ENCODE data around the gene AFMID.
"Not testable (repeated sequence)": the region's sequence is repeated elsewhere in the genome, so short reads cannot be mapped to it uniquely, and the experiment has no call there.

AFMID gene, protein sequence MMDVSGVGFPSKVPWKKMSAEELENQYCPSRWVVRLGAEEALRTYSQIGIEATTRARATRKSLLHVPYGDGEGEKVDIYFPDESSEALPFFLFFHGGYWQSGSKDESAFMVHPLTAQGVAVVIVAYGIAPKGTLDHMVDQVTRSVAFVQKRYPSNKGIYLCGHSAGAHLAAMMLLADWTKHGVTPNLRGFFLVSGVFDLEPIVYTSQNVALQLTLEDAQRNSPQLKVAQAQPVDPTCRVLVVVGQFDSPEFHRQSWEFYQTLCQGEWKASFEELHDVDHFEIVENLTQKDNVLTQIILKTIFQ

DNA sequence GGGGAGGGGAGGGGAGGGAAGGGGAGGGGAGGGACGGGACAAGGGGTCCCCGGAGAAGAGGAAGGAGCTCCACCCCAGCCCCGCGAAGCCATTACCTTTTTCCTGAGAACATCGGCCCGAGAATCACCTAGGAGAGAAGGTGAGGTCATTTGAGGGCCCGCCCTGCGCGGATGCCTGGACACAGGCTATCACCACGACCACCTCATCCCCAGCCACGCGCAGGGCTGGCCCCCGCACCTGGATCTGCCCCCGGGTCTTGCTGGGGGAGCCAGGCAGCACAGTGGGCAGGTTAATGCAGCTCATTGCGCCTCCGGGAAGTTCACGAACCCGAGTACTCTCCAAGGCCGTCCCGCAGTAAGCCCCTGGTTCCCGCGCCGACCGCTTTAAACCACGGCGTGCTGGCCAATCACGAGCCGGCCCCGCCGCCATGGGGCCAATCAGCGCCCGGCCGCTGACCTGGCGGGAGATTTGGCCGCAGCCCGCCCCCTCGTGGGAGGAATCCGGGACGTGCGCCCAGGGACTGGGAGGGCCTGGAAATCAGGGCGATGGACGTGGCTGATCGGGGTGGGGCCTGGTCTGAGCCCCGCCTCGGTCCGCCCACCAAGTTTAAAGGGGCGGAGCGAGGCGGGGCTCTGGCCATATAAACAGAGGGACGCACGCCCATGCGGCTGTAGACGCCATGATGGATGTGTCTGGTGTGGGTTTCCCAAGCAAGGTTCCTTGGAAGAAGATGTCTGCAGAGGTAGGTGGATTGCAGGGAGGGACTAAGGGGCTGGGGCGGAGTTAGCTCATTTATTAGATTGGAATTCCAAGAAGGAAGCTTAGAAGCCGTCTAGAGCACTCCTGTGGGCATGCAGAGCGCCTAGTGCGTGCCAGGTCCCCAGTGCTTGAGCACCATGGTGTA, at the start of gene AFMID, which contains the start of gene TK1:
TSS of gene AFMID (plus strand) at position 671 of the 904 bp plus-strand sequence. CDS start at position 680, 9 bp downstream.
TSS of gene TK1 (minus strand) at position 361 of the 904 bp plus-strand sequence. CDS start at position 303, 58 bp downstream.
- peak; percentile 99 for DNase-seq

DNA sequence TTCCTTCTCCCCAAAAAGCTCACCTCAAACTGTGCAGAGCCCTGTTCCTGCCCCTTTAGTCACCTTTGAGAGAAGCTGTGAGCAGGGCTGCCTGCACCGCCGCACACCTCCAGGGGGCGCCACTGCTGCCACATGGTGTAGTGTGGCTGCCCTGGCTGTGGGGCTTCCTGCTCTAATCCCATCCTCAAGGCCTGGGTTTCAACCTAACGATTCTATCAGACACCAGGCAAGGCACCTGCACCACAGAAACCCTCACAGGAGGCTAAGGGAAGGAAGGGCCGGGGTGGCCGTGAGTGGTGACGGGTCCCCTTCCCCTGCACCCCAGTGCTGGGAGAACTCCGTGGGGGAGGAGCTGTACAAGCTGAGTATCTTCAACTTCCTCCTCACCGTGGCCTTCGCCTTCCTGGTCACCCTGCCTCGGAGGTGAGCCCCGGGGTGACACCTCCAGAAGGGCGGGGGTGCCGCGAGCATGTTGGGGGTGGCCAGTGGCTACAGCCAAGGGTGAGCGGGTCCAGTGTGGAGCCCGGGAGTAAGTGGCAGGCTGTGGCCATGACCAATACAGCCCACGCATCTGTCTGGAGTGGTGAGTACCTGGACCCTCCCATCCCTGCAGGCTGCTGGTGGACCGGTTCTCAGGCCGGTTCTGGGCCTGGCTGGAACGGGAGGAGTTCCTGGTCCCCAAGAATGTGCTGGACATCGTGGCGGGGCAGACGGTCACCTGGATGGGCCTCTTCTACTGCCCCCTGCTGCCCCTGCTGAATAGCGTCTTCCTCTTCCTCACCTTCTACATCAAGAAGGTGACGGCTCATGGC, 49.6 kb upstream of the AFMID start:
- peak; percentile 42 for DNase-seq

DNA sequence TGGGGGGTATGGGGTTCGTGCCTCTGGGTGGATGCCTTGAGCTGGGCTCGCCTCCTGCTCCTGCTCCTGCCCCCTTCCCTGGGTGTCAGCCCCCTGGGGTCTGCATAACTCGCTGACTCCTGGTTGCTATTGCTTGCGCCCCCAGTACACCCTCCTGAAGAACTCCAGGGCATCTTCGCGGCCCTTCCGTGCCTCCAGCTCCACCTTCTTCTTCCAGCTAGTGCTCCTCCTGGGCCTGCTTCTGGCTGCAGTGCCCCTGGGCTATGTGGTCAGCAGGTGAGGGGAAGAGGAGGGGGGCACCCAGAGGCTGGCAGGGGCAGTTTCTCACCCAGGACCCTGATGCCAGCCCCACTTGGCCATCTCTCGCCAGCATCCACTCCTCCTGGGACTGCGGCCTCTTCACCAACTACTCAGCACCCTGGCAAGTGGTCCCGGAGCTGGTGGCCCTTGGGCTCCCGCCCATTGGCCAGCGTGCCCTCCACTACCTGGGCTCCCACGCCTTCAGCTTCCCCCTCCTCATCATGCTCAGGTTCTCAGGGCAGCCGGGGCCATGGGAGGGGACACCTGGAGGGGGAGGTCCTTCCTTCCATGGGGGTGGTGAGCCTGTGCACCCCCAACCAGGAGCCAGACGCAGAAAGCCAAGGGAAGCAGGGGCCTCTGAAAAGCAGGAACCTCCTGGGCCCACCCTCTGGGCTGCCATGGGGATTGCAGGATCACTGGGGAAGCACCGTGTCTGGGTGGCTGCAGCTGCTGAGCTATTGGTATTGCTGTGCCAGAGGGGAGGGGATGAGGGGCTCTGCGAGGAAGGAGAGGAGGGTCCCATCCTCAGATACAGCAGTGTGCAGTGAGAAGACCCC, 48.7 kb upstream of the AFMID start:
- DNase-seq = no peak

DNA sequence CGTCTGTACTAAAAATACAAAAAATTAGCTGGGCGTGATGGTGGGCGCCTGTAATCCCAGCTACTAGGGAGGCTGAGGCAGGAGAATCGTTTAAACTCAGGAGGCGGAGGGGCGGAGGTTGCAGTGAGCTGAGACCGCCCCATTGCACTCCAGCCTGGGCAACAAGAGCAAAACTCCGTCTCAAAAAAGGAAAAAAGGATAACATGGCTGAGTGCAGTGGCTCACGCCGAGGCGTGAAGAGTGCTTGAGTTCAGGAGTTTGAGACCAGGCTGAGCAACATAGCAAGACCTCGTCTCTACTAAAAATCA, 47.3 kb upstream of the AFMID start:
- not testable (repeated sequence) for DNase-seq

DNA sequence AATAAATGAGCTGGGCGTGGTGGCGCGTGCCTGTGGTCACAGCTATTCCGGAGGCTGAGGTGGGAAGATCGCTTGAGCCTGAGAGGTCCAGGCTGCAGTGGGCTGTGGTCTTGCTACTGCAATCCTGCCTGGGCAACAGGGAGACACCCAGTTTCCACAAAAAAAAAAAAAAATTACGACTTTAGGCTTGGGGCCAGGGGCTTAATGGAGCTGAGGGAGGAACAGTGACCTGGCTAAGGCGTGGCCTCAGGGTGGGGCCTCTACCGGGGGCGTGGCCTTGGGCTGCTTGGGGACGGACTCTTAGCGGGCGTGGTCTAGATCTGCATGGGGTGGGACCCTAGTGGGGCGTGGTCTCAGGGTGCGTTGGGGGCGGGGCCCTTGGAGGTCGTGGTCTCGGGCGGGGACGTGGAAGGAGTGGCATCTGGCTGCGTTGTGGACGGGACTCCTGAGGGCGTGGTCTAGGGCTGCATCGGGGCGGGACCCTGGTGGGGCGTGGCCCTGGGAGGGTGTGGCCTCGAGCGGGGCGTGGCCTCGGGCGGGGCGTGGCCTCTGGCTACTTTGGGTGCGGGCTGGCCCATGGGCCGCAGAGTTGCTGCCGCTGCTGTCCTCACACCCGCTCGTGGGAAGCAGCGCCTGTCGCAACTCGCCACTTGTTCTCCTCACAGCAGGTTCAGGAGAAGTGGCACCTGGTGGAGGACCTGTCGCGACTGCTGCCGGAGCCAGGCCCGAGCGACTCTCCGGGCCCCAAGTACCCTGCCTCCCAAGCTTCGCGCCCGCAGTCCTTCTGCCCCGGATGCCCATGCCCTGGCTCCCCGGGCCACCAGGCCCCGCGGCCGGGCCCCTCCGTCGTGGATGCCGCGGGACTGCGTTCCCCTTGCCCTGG, 46.8 kb upstream of the AFMID start:
- peak; percentile 99 for DNase-seq

DNA sequence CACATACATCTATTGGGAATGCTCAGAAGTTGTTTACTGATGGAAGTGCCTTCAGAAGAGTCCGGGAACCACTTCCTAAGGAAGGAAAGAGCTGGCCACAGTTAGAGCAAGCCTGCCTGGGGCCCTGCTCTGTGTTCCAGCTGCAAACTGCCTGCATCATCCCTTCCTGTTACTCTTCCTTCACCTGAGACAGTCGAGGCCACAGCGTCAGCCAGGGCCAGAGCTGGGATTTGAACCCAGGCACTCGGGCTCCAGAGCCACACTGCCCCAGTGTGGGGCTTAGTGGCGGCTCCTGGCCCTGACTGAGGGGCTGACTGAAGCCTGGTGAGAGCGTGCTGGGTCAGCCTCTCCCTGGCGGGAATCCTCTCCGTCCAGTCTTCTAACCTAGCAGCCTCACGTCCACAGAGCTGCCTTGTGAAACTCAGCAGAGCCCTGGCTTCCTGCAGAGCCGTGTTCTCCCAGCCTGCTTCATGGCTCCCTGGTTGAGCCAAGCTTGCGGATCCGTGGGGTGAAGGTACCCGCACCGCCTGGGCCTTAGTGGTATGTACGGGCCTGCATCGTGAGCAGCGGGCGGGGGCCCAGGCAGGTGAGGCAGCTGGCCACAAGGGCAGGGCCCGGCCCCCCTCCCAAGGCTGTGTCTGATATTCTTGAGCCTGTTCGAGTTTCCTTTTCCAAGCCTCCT, 45.6 kb upstream of the AFMID start:
- no peak for DNase-seq

DNA sequence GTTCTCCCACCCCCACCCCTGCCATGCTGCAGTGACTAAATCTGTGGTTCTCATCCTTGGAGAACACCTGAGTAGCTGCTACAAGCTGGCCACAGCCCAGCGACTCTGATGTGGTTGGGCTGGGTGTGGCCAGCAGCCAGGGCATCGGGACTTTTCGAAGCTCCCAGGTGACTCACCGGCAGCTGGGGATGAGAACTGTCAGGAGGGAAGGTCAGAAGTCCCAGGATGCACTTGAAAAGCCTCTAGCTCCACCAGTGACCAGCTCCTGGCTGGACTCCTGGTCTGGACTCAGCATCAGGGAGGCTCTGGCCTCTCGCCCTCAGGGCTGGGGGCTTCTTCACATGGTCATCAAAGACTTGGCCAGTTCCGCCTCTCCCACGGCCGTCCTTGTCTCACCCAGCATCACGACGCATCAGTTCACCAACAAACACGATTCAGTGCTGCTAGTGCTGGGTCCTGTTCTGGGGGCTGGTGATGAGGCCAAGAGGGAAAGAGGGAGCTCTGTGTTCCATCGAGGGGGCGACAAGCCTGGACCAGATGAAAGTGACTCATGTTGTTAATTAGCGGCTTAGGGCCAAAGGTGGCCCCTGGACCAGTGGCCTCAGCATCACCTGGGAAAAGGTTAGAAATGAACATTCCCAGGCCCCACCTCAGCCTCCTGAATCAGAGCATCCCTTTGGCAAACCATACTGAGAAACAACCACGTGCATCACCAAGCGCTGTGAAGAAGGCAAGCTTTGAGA, 44.9 kb upstream of the AFMID start:
- DNase-seq = no peak

DNA sequence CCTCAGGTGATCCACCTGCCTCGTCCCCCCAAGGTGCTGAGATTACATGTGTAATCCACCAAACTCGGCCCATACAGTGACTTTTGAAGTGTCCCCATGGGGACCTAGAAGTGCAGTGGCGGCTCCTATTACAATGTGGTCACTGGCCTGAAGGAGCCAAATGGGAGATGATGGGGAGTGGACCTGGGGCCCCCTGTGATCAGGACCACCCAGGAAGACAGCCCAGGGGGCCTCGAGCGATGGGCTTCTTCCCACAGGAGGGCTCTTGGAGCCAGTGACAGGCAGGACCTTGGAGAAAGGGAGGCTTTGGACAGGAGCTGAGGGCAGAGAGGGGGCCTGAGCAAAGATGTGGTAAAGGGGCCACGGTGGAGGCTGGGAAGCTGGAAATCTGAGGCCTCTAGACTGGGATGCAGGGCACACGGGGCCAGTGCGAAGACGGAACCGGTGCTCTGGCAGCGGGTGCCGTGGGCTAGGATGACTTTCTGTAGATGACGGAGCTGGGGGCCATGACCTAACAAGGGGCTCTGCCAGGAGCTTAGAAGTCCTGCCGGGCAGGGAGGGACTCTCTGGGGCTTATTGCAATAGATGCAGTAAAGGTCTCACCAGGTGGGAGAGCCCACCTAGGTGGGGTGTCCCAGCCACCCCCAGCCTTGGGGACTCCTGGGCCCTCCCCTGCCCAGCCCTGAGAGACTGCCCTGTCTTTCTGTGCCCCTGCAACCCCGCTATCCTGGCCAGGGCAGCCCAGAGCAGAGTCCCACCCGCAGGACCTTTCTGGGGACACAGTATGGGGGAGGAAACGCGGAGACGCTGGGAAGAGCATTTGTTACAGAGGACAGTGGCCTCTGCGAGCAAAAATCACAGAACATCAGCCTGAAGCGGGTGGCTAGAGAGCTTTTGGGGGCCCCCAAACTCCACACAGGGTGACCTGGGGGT, 43.7 kb upstream of the AFMID start:
- no peak for DNase-seq

DNA sequence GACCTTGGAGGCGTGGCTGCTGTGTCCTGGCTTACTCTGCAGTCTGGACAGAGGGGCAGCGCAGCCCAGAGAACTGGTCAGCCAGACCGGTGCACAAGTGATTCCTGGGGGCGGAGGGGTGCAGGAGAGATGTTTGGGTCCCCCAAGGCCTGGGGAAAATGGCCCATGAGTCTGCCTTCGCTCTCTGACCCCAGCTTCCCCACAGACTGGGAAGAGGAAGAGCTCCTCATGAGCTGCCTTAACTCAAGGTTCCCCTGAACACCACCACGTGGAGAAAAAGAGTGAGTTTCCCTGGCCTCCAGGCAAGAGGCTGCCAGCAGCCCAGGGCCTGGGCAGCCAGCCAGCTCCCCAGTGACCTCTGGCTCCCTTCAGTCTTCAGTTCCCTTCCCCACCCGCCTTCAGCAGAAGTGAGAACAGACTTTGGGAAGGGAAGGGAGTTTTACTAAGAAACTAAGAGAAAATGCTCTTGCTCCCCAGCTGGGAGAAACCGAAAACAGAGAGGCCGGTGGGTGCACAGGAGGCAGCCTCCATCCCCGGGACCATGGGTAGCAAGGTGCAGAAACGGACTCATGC, 42.9 kb upstream of the AFMID start:
- peak; percentile 85 for DNase-seq

DNA sequence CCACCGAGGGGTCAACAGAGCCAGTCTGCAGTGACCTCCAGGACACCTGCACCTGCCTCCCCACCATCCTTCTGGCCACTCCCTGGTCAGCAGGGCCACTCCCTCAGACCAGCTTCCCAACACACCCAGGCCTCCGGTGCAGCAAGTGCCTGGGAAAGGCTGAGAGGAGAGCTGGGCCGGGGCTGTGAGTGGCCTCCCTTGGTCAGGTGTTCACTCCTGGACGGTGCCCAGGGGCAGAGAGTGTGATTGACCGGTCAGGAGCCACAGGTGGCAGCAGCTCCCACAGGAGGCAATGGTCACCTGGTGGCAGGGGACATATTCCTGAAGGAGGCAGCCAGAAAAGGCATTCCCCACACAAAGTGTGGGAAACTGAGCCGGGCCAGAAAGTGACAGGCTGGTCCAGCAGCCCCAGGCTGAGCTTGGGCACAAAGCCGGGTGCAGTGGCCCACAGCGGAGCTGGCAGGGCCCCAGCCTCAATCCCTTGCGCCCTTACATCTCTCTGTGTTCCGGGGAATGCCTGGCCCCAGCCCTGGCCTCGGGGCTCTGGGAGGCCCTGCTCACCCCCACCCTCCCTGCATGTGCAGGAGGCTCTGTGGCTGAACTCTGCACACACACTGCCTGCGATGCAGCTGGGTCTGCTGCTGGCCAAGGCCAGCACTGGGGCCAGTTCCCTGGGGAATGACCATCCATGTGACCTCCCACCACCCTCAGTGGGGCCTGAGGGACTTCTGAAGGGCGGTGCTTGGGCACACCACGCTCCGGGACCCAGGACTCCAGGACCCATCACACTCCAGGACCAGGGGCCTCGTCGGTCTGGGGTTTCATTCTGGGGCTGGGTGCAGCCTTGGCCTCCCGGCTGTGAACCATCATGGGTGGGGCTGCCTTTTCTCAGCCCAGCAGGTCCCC, 42.2 kb upstream of the AFMID start:
- no peak for DNase-seq

DNA sequence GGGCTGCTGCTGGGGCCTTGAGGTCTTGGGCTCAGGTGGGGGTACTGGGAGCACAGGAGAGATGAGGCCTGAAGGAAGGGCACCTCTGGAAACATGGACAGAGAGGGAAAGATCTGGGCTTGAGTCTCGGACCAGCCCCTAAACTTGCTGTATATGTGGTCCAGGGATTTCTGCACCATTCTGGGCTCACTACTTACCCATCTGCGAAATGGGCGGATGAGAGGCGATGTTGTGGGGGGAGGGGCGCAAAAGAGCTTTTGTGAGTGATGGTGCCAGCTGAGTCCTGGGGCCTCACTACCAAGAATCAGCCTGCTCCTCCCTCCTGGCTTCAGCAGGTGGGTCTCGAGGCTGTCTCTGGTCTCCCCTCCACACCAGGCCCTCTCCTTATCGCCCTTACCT, 40.7 kb upstream of the AFMID start:
- DNase-seq = no peak

DNA sequence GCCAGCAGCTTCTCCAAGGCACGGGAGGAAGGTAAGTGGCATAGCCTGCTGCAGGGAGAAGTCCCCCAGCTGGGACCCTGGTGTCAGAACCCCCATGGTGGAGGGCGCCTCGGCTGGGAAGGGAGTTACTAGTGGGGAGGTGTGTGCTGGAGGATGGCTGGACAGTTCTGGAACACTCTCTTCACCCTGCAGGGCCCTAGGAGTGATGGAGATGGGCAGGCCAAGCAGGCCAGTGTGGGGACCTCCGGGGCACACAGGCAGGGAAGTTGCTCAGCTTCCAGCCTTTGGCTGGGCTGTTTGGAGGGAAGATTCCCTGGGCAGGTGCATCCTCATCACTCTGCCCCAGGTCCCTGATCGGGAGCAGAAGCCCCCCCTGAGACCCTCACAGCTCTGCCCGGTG, 40.3 kb upstream of the AFMID start:
- no peak for DNase-seq

DNA sequence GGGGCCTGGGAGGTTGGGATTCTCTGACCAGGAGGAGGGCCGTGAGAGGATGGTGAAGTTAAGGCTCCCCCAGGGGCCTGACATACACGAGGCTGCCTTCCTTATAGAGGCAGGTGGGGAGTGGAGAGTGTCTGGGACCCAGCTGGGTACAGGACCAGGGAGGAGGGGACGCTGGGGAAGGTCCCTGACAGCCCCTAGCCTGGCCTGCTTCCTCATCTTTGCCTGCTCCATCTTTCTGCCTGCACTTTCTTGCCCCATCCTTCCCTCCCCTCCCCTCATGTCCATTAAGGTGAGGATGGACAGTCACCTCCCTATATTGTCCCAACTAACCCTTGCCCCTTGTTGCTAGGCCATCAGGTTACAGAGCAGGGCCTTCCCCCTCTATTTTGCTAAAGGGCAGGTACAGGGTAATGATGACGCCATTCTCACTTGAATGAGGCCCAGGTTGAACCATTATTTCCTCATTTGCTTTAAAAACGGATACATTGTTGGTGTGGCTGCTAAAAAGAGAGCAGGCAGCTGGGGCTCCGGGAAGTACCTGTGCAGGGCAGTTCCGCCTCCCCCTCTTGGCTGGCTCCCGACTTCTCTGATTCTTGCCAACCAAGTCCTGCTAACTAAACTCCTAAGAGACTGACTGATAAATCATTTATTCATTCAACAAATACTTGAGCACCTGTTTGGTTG, 39.7 kb upstream of the AFMID start:
- no peak for DNase-seq

DNA sequence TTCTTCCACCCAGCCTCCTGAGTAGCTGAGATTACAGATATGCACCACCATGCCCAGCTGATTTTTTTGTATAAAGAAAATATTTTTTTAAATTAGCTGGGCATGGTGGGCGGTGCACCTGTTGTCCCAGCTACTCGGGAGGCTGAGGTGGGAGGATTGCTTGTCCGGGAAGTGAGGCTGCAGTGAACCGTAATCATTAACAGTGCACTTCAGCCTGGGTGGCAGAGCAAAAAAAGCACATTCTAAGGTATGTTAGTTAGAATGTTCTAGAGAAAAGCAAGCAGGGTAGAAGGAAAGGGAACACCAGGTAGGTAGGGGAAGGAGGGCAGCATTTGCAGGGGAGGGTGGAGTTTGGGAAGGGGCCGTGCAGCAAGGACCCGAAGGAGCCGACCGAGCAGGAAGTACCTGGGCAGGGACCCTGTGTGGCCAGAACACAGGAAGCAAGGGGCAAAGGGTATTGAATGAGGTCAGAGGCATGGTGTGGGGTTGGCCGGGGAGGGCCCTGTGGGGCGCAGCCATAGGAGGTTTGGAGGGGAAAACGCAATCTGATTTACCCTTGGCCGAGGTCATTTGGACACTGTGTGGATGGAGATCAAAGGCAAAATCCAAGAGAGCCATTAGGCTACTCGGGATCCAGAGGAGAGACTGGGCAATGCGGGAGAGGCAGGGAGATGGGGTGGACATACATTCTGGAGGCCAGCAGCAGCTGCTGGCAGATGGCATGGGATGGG, 38.7 kb upstream of the AFMID start:
- DNase-seq = no peak

DNA sequence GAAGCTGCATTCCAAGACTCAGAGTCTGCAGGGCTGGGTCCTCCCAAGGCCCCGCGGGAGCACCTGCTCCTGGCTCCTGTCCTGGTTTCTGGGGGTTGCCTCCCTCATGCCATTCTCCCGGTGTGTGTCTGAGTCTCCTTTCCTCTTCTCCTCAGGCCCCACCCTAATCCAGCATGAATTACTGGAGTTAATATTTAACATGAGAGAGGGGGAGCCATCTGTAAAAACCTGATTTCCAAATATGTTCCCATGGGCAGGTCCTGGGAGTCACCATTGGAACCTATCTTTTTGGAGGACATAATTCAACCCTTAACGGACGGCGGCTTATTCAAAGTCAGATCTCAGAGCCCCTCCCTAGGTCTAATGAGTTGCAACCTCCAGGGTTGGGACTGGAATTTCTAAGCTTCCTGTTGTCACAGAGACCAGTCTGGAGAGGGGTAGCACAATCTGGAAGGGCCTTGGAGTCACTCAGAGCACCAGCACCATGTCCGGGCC, 35.6 kb upstream of the AFMID start:
- no peak for DNase-seq
